ENCODE results near the gene TAOK3.
"Not testable (repeated sequence)": the region's sequence is repeated elsewhere in the genome, so short reads cannot be mapped to it uniquely, and the experiment has no call there.

The TAOK3 gene

GRCh38 chr12:118358612-118359540 is 13.8 kb downstream of the TAOK3 start:
- DNase-seq (ENCODE audit: low read depth), result no peak

GRCh38 chr12:118358008-118358359 is 14.7 kb downstream of the TAOK3 start:
- TF ChIP-seq CTCF (conservative IDR thresholded peaks at IDR 0.05; ENCODE audit: low read depth, low read length), result no peak
- H3K4me3 ChIP-seq (ENCODE audit: low read depth, low read length), result no peak overlapping the region
- no peak for DNase-seq (ENCODE audit: low read depth)

More at GRCh38 chr12:118358612-118359540, 13.8 kb downstream of the TAOK3 start:
- TF ChIP-seq CTCF (conservative IDR thresholded peaks at IDR 0.05; ENCODE audit: low read depth, low read length), result no peak
- no peak overlapping the region for H3K4me3 ChIP-seq (ENCODE audit: low read depth, low read length)

GRCh38 chr12:118357257-118358007 is 15.3 kb downstream of the TAOK3 start:
- peak; percentile 71 for DNase-seq (ENCODE audit: low read depth)
- no peak overlapping the region for H3K4me3 ChIP-seq (ENCODE audit: low read depth, low read length)
- no peak for TF ChIP-seq CTCF (conservative IDR thresholded peaks at IDR 0.05; ENCODE audit: low read depth, low read length)

GRCh38 chr12:118356809-118357256 is 15.9 kb downstream of the TAOK3 start:
- peak; percentile 94 for DNase-seq (ENCODE audit: low read depth)
- TF ChIP-seq CTCF (conservative IDR thresholded peaks at IDR 0.05; ENCODE audit: low read depth, low read length), result no peak
- H3K4me3 ChIP-seq (ENCODE audit: low read depth, low read length), result no peak overlapping the region

- no peak for TF ChIP-seq CTCF (conservative IDR thresholded peaks at IDR 0.05; ENCODE audit: low read depth, low read length)
- DNase-seq (ENCODE audit: low read depth), result no peak
- no peak overlapping the region for H3K4me3 ChIP-seq (ENCODE audit: low read depth, low read length)
Observed at GRCh38 chr12:118355843-118356242, 16.9 kb downstream of the TAOK3 start.

- no peak for DNase-seq (ENCODE audit: low read depth)
- no peak for TF ChIP-seq CTCF (conservative IDR thresholded peaks at IDR 0.05; ENCODE audit: low read depth, low read length)
- no peak overlapping the region for H3K4me3 ChIP-seq (ENCODE audit: low read depth, low read length)
Observed at GRCh38 chr12:118354903-118355302, 17.8 kb downstream of the TAOK3 start.

- DNase-seq (ENCODE audit: low read depth); H3K4me3 ChIP-seq (ENCODE audit: low read depth, low read length): not testable (repeated sequence)
Observed at GRCh38 chr12:118354503-118354902, 18.2 kb downstream of the TAOK3 start.

Measured in choroid plexus epithelial cell (primary cell).